K562 (cell line): Measurements from ENCODE around the gene ENC1. TPM values are rescaled to one million over a fixed set of nuclear protein-coding genes. Genes with fewer than 3 reads are reported as not detected.

Experiments used
- ATAC-seq: fragments of 200-7000 bp; cut with Tn5 transposase; 3 replicates; pipeline ENCODE4 v1.9.1; 2020; ENCODE audit warnings: moderate library complexity
- BruUV-seq: library from RNA; stranded (reverse); fragments of 400-500 nt; replicated peaks from 2 replicates; lab custom pipeline; 2021; lab: Mats Ljungman, UMichigan
- CTCF ChIA-PET: fragments of 300-600 bp; formaldehyde crosslinking; extraction: SDS; loops from one replicate; lab custom pipeline; 2021; ENCODE audit warnings: low intra/inter-chr PET ratio; lab: Yijun Ruan, JAX
- POLR2A ChIA-PET: fragments of 300-600, 350-650 bp; sonication (Branson Sonifier 250); formaldehyde crosslinking; extraction: SDS; loops from one replicate; lab custom pipeline; 2021; ENCODE audit warnings: antibody characterized with exemption, inconsistent platforms; lab: Yijun Ruan, JAX
- DNase-seq, 4 experiments: peaks; one replicate each; pipeline versions ENCODE4 v3.0.0 to v3.0.0-alpha.2; 2011 to 2018; ENCODE audit warnings: low spot score in 3 of 4, mixed read lengths in 3 of 4; ENCODE audit errors: extremely low read depth in 1 of 4
- FAIRE-seq: peaks from 2 replicates; lab custom pipeline; 2011; peaks lifted over from hg19 to GRCh38; lab: Jason Lieb, UNC
- H2AFZ ChIP-seq: 2 replicates; pipeline ENCODE4 v1.6.0; 2011; ENCODE audit warnings: low read depth, low read length, control low read depth, inconsistent platforms
- H3K27ac ChIP-seq: fragments of 200-600 bp; 3 replicates; pipeline ENCODE4 v1.8.0; 2011; ENCODE audit warnings: low read depth, mild to moderate bottlenecking, control low read depth, inconsistent platforms, low read length, moderate library complexity, mixed read lengths; ENCODE audit errors: extremely low read depth
- H3K27me3 ChIP-seq, 2 experiments: fragments of 300-600 bp in 1 of 2; 2 replicates in 1 of 2; 3 replicates in 1 of 2; pipeline versions ENCODE4 v1.6.0 to v1.8.0; 2011; ENCODE audit warnings: inconsistent platforms in 2 of 2, low read length in 2 of 2, mild to moderate bottlenecking in 1 of 2, mixed read lengths in 1 of 2, moderate library complexity in 1 of 2; ENCODE audit not compliant: control insufficient read depth in 2 of 2, insufficient read depth in 2 of 2
- H3K36me3 ChIP-seq: fragments of 300-600 bp; 3 replicates; pipeline ENCODE4 v1.8.0; 2011; ENCODE audit warnings: mild to moderate bottlenecking, low read length, inconsistent platforms; ENCODE audit not compliant: control insufficient read depth, insufficient read depth
- H3K4me1 ChIP-seq, 2 experiments: fragments of 200-600 bp in 1 of 2; replicated peaks in 1 of 2; 2 replicates in 1 of 2; 3 replicates in 1 of 2; pipeline versions ENCODE4 v1.5.1 to v1.8.0; 2011; ENCODE audit warnings: inconsistent platforms in 2 of 2, low read length in 2 of 2, mild to moderate bottlenecking in 1 of 2, mixed read lengths in 1 of 2, moderate library complexity in 1 of 2; ENCODE audit not compliant: control insufficient read depth in 2 of 2, insufficient read depth in 2 of 2
- H3K4me2 ChIP-seq: 2 replicates; pipeline ENCODE4 v1.6.1; 2011; ENCODE audit warnings: low read length, control low read depth, inconsistent platforms, mixed read lengths; ENCODE audit not compliant: insufficient read depth
- H3K4me3 ChIP-seq: fragments of 200-600 bp; sonication (generic), shearing (Covaris generic); 2 replicates; pipeline ENCODE4 v1.5.1; 2016; ENCODE audit warnings: control low read depth, inconsistent platforms
- H3K79me2 ChIP-seq: fragments of 200-600 bp; 3 replicates; pipeline ENCODE4 v1.8.0; 2011; ENCODE audit warnings: low read length, inconsistent platforms; ENCODE audit not compliant: control insufficient read depth, insufficient read depth
- H3K9ac ChIP-seq, 2 experiments: 2 replicates each; pipeline versions ENCODE4 v1.6.0 to v1.6.1; 2011; ENCODE audit warnings: low read depth in 2 of 2, low read length in 2 of 2, control low read depth in 1 of 2, inconsistent platforms in 1 of 2, mild to moderate bottlenecking in 1 of 2, mixed read lengths in 1 of 2; ENCODE audit not compliant: insufficient read depth in 1 of 2
- H3K9me1 ChIP-seq: one replicate; pipeline ENCODE4 v1.6.0; 2011; ENCODE audit warnings: inconsistent platforms, mild to moderate bottlenecking, low read length, moderate library complexity; ENCODE audit not compliant: control insufficient read depth, insufficient read depth
- H3K9me3 ChIP-seq: replicated peaks from 2 replicates; pipeline ENCODE4 v1.5.1; 2011; ENCODE audit warnings: low read depth, low read length, inconsistent platforms; ENCODE audit not compliant: control insufficient read depth, insufficient read depth
- H4K20me1 ChIP-seq: replicated peaks from 2 replicates; pipeline ENCODE4 v1.6.1; 2011; ENCODE audit warnings: low read length, inconsistent platforms, mixed read lengths; ENCODE audit not compliant: control insufficient read depth, insufficient read depth
- DIDO1 ChIP-seq: fragments of 450-650 bp; IDR thresholded peaks from 2 replicates; pipeline ENCODE4 v1.6.1; 2016; ENCODE audit warnings: low read depth, missing biosample characterization, missing genetic modification characterization
- ELK1 ChIP-seq: sonication (generic); formaldehyde crosslinking; IDR thresholded peaks from 2 replicates; pipeline ENCODE4 v1.8.1; 2022; ENCODE audit warnings: missing genetic modification reagents
- WGBS: fragments of 100-300 bp; shearing (Covaris generic); methylation state at CpG from one replicate; pipeline ENCODE4 v1.1.6; 2016; ENCODE audit warnings: low coverage, mixed read lengths; ENCODE audit not compliant: insufficient coverage; ENCODE audit errors: missing lambda C conversion rate; 5-methylcytosine and 5-hydroxymethylcytosine counted together
- in situ Hi-C: fragments of 300-500 bp; cut with MboI; formaldehyde crosslinking; loops from 4 replicates; pipeline ENCODE4 v1.15.0; 2018; ENCODE audit warnings: inconsistent platforms, mixed read lengths
- intact Hi-C: fragments of 100-400 bp; cut with micrococcal nuclease; formaldehyde crosslinking; loops from 2 replicates; pipeline ENCODE4 v1.14.2; 2022
- polyA plus RNA-seq, 8 experiments: library from polyadenylated mRNA; depleted of rRNA in 4 of 8; stranded (reverse) in 5 of 8; unstranded in 3 of 8; fragments of >200 nt; fragmentation: Nextera tagmentation in 2 of 8; fragmentation: Illumina TruSeq in 1 of 8; extraction: Ambion mirVana in 2 of 8; extraction: Trizol in 1 of 8; gene quantifications; 2 replicates each; pipeline versions ENCODE4 v1.2.1 to v1.2.3, GENCODE V29; 2011 to 2014; ENCODE audit warnings: inconsistent platforms in 1 of 8, missing spikeins in 1 of 8
- total RNA-seq, 7 experiments: library from RNA; depleted of rRNA in 6 of 7; stranded (reverse); fragments of >200 nt in 6 of 7; fragmentation: Illumina TruSeq in 2 of 7; extraction: Trizol in 2 of 7; gene quantifications; 2 replicates each; pipeline versions ENCODE4 v1.2.1 to v1.2.3, GENCODE V29; 2011 to 2021; ENCODE audit warnings: low replicate concordance in 1 of 7

Gene ENC1
- total and polyA plus RNA-seq, 9 of the 15 experiments (the other 6 are each of a cell fraction or from before 2014, with no cell fraction given): 0.17 to 3.2 (median 0.97) TPM

- FAIRE-seq (no peak), DNase-seq (no peak), ATAC-seq (no peak)
- 16% methylated on average over 4 of the region's 4 CpGs for WGBS
- Histone ChIP-seq H3K9ac (no peak overlapping the region), H3K9me1 (no peaks in the 10 kb centered on the region), H3K4me2 (no peak overlapping the region), H3K4me3 (no peak overlapping the region), H3K79me2 (no peaks in the 10 kb centered on the region), H4K20me1 (no peaks in the 10 kb centered on the region), H3K27ac (no peak overlapping the region), H3K27me3 (peaks cover 0 to 4% of the 10 kb centered on the region in 2 experiments; a peak in 2 of 5 replicates), H3K9me3 (no peaks in the 10 kb centered on the region; the same call in 1 of the 2 replicates), H2AFZ (no peak overlapping the region), H3K36me3 (no peaks in the 10 kb centered on the region), H3K4me1 (peaks cover 3 to 11% of the 10 kb centered on the region in 2 experiments; a peak in 2 of 5 replicates)
- CTCF ChIA-PET: no interaction called here
- in situ Hi-C loops (loop anchor here (25.0 kb wide), 1 partner anchor 590 kb away; no protein-coding TSS in a partner anchor), intact Hi-C loops (no loop called here)
- no TSS peak for BruUV-seq
- no peak for TF ChIP-seq DIDO1 (tag)
- no peak for TF ChIP-seq ELK1
- POLR2A ChIA-PET: no interaction called here
Measured at GRCh38 chr5:74627646-74628279, 12.8 kb downstream of the ENC1 start.
